ENCODE measurements around the gene ERC1. TPM values are rescaled to one million over a fixed set of nuclear protein-coding genes. Genes with fewer than 3 reads are reported as not detected.

ERC1 gene
- total and polyA plus RNA-seq, 3 experiments from 2014 or later = 11.0 to 24.2 (median 22.6) TPM

DNA sequence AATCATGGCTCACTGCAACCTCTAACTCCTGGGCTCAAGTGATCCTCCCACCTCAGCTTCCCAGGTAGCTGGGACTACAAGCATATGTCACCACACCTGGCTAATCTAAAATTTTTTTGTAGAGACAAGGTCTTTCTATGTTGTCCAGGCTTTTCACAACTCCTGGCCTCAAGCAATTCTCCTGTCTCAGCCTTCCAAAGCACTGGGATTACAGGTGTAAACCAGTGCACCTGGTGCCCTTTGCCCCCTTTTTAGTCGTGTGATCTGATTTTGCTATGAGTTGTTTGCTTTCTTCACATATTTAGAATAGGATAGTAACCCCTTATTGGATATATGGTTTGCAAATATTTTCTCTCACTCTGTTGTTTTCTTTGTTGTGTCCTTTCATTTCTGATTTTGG, 39.8 kb upstream of the ERC1 start:
- ChIA-PET CTCF (interaction anchor here (1.1 to 4.1 kb wide), 3 partner anchors 135 to 382 kb away, joined by 4 to 14 read pairs (median 6); no protein-coding TSS in a partner anchor), POLR2A (no interaction called here)
- Mint-ChIP-seq H3K4me1 (peaks cover 19 to 25% (median 22%) of the 10 kb centered on the region in 3 donors), H3K36me3 (peaks cover 0 to 9% (median 0%) of the 10 kb centered on the region in 3 donors), H3K27me3 (peaks cover 0 to 3% of the 10 kb centered on the region in 2 donors), H3K27ac (peak overlapping the region in 4 of 8 donors; percentile 24 to 95 (median 64)), H3K9me3 (no peaks in the 10 kb centered on the region), H3K4me3 (peak overlapping the region; percentile 3 to 79 (median 41))
- H3K36me3 ChIP-seq (ENCODE audit: insufficient read depth, low read length) = no peaks in the 10 kb centered on the region
- no peak overlapping the region for H3K4me3 ChIP-seq (ENCODE audit: low read length)
- H3K27me3 ChIP-seq (ENCODE audit: insufficient read depth, low read length, poor library complexity, severe bottlenecking) = no peaks in the 10 kb centered on the region
- H3K9me3 ChIP-seq (ENCODE audit: low read length) = no peaks in the 10 kb centered on the region
- no peak for DNase-seq
- no peak overlapping the region for H3K27ac ChIP-seq (ENCODE audit: low read depth, low read length)
- H3K4me1 ChIP-seq (ENCODE audit: insufficient read depth, low read length) = peaks cover 11% of the 10 kb centered on the region

DNA sequence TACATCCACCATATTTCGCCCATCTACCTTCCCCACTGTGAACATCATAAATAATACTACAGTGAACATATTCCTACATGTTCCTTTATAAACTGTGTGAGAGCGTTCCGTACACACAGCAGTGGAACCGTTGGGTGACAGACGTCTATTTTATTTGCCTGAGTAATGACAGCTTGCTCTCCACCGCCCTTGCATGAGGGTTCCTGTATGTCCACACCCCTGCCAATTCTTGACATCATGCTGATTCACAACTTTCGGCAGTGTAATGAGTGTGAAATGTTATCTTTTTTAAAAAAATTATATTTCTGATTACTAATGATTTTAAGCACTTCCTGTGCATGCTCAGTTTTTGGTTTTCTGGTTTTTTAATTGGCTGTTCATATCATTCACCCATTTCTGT, 37.2 kb upstream of the ERC1 start:
- H3K27me3 ChIP-seq (ENCODE audit: insufficient read depth, low read length, poor library complexity, severe bottlenecking) = no peaks in the 10 kb centered on the region
- H3K9me3 ChIP-seq (ENCODE audit: low read length) = no peaks in the 10 kb centered on the region
- H3K4me1 ChIP-seq (ENCODE audit: insufficient read depth, low read length) = peaks cover under 1% of the 10 kb centered on the region
- no peak for DNase-seq
- no peak overlapping the region for H3K27ac ChIP-seq (ENCODE audit: low read depth, low read length)
- peak overlapping the region in 1 of 8 donors; percentile 58 for H3K27ac Mint-ChIP-seq
- H3K27me3 Mint-ChIP-seq = peaks cover 0 to 3% of the 10 kb centered on the region in 2 donors
- H3K4me3 ChIP-seq (ENCODE audit: low read length) = no peak overlapping the region
- ChIA-PET CTCF (no interaction called here), POLR2A (no interaction called here)
- peaks cover 0 to 8% (median 0%) of the 10 kb centered on the region in 3 donors for H3K36me3 Mint-ChIP-seq
- H3K9me3 Mint-ChIP-seq = no peaks in the 10 kb centered on the region
- H3K36me3 ChIP-seq (ENCODE audit: insufficient read depth, low read length) = no peaks in the 10 kb centered on the region
- peak overlapping the region in 1 of 7 donors; percentile 58 for H3K4me3 Mint-ChIP-seq
- peaks cover 5 to 6% (median 5%) of the 10 kb centered on the region in 3 donors for H3K4me1 Mint-ChIP-seq

DNA sequence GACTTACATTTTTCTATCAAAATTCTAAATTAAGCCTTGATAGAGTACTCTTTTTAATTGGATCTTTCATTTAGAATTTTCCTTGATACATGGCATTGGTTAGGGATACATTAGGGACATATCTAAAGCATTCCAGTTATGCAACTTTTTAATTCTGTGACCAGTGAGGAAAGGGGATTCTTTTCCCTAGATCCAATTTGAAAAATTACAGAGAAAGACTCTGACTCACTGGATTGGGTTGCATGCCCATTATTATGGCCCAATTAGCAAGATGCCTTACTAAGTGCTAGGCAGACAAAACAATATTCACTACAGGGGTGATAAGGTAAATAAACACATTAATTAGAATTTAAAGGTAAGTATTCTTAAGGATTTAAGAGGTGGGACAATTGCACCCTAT, 36.3 kb upstream of the ERC1 start:
- Mint-ChIP-seq H3K27ac (no peak overlapping the region), H3K4me1 (no peaks in the 10 kb centered on the region), H3K27me3 (peaks cover 0 to under 1% of the 10 kb centered on the region in 2 donors), H3K9me3 (no peaks in the 10 kb centered on the region), H3K36me3 (no peaks in the 10 kb centered on the region), H3K4me3 (no peak overlapping the region)
- Histone ChIP-seq H3K27me3 (ENCODE audit: insufficient read depth, low read length, poor library complexity, severe bottlenecking) (no peaks in the 10 kb centered on the region), H3K9me3 (ENCODE audit: low read length) (no peaks in the 10 kb centered on the region), H3K27ac (ENCODE audit: low read depth, low read length) (no peak overlapping the region), H3K4me3 (ENCODE audit: low read length) (no peak overlapping the region), H3K4me1 (ENCODE audit: insufficient read depth, low read length) (no peaks in the 10 kb centered on the region), H3K36me3 (ENCODE audit: insufficient read depth, low read length) (no peaks in the 10 kb centered on the region)
- DNase-seq = no peak
- POLR2A ChIA-PET = no interaction called here
- CTCF ChIA-PET = no interaction called here

DNA sequence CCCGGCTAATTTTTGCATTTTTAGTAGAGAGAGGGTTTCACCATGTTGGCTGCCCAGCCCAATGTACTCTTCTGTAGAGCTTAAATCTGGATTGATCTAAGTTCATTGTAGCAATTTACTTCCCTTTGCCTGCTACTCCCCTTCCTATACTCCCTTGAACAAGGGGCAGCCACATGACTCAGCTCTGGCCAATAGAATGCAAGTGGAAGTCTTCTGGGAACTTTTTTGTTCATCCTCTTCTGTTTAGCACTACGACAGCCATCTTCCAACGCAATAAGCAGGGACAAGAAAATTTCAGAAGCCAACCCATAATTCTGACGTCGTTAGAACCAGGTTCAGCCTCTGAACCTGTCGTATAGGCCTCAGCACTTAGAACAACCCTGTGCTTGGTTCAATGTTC, 35.1 kb upstream of the ERC1 start:
- H3K9me3 Mint-ChIP-seq = no peaks in the 10 kb centered on the region
- CTCF ChIA-PET = no interaction called here
- Histone ChIP-seq H3K27ac (ENCODE audit: low read depth, low read length) (no peak overlapping the region), H3K36me3 (ENCODE audit: insufficient read depth, low read length) (no peaks in the 10 kb centered on the region), H3K27me3 (ENCODE audit: insufficient read depth, low read length, poor library complexity, severe bottlenecking) (no peaks in the 10 kb centered on the region), H3K9me3 (ENCODE audit: low read length) (no peaks in the 10 kb centered on the region), H3K4me1 (ENCODE audit: insufficient read depth, low read length) (no peaks in the 10 kb centered on the region), H3K4me3 (ENCODE audit: low read length) (no peak overlapping the region)
- POLR2A ChIA-PET = no interaction called here
- DNase-seq = no peak
- no peak overlapping the region for H3K27ac Mint-ChIP-seq
- no peaks in the 10 kb centered on the region for H3K4me1 Mint-ChIP-seq
- H3K27me3 Mint-ChIP-seq = peaks cover 0 to 2% of the 10 kb centered on the region in 2 donors
- no peak overlapping the region for H3K4me3 Mint-ChIP-seq
- H3K36me3 Mint-ChIP-seq = no peaks in the 10 kb centered on the region

DNA sequence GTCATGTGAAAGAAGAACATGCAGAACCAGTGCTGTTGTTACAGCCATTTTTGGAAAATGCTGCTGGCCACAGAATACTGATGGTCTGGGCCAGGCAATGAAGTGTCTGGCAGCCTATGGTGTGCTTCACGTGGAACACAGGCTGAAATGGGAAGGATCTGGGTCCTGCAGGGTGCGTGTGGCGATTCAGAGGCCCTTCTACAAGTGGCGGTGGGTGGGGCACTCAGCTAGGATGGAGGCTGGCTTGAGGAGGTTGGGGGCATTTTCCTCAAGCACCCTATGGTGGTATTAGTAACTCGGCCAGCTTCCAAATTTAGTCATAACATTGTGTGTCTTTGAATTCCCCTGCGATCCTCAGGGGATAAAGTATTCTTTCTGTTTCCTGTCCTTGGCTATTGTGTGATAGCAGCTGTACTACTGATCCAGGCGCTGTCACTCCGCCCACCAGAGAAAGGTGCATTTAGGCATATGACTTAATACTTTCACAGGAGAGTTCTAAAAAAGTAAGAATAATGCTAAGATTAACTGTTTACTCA, 32.4 kb upstream of the ERC1 start:
- Histone ChIP-seq H3K27me3 (ENCODE audit: insufficient read depth, low read length, poor library complexity, severe bottlenecking) (no peaks in the 10 kb centered on the region), H3K4me1 (ENCODE audit: insufficient read depth, low read length) (no peaks in the 10 kb centered on the region), H3K27ac (ENCODE audit: low read depth, low read length) (no peak overlapping the region), H3K4me3 (ENCODE audit: low read length) (no peak overlapping the region), H3K36me3 (ENCODE audit: insufficient read depth, low read length) (no peaks in the 10 kb centered on the region), H3K9me3 (ENCODE audit: low read length) (no peaks in the 10 kb centered on the region)
- ChIA-PET POLR2A (no interaction called here), CTCF (interaction anchor here (1.4 kb wide), 1 partner anchor 10 kb away, joined by 6 read pairs; no protein-coding TSS in a partner anchor)
- Mint-ChIP-seq H3K36me3 (no peaks in the 10 kb centered on the region), H3K9me3 (no peaks in the 10 kb centered on the region), H3K4me1 (no peaks in the 10 kb centered on the region), H3K27ac (no peak overlapping the region), H3K4me3 (no peak overlapping the region), H3K27me3 (peaks cover 0 to 2% of the 10 kb centered on the region in 2 donors)
- DNase-seq = no peak

DNA sequence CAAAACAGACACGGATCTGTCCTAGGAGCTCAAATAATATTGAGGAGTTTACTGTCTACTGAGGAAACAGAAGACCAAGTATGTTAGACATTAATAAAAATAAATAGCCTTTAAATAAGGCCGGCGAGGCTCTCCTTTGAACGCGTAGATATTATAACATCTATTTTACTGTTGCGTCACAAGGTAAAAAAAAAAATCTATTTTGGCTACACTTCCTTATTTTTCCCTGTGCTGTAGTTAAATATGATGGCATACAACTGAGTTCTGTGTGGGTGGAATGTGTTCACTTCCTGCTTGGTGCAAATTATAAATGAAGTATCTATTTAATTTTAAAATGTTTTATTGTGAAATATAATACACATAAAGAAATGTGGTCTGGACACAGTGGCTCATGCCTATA, 24.3 kb upstream of the ERC1 start:
- no peaks in the 10 kb centered on the region for H3K4me1 Mint-ChIP-seq
- no peak overlapping the region for H3K4me3 ChIP-seq (ENCODE audit: low read length)
- CTCF ChIA-PET = no interaction called here

DNA sequence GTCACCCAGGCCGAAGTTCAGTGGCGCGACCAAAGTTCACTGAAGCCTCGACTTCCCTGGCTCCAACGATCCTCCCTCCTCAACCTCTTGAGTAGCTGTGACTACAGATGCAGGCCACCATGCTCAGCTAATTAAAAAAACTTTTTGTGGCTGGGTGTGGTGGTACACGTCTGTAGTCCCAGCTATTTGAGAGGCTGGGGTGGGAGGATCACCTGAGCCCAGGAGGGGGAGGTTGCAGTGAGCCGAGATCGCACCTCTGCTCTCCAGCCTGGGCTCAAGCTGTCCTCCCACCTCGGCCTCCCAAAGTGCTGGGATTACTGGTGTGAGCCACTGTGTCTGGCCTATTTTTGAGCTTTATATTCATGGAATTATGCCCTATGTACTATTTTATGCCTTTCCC, 23.4 kb upstream of the ERC1 start:
- no peak overlapping the region for H3K4me3 Mint-ChIP-seq
- ChIA-PET POLR2A (no interaction called here), CTCF (interaction anchor here (1.9 kb wide), 1 partner anchor 8 kb away, joined by 6 read pairs; no protein-coding TSS in a partner anchor)
- no peak overlapping the region for H3K27ac Mint-ChIP-seq
- Histone ChIP-seq H3K9me3 (ENCODE audit: low read length) (no peaks in the 10 kb centered on the region), H3K27ac (ENCODE audit: low read depth, low read length) (no peak overlapping the region), H3K36me3 (ENCODE audit: insufficient read depth, low read length) (no peaks in the 10 kb centered on the region), H3K4me3 (ENCODE audit: low read length) (no peak overlapping the region), H3K27me3 (ENCODE audit: insufficient read depth, low read length, poor library complexity, severe bottlenecking) (no peaks in the 10 kb centered on the region), H3K4me1 (ENCODE audit: insufficient read depth, low read length) (no peaks in the 10 kb centered on the region)
- no peaks in the 10 kb centered on the region for H3K9me3 Mint-ChIP-seq
- peaks cover 2 to 4% of the 10 kb centered on the region in 2 donors for H3K27me3 Mint-ChIP-seq
- no peaks in the 10 kb centered on the region for H3K4me1 Mint-ChIP-seq
- H3K36me3 Mint-ChIP-seq = no peaks in the 10 kb centered on the region
- DNase-seq = no peak

More for the DNA sequence above, 24.3 kb upstream of the ERC1 start:
- no peaks in the 10 kb centered on the region for H3K36me3 Mint-ChIP-seq
- DNase-seq = no peak
- H3K4me1 ChIP-seq (ENCODE audit: insufficient read depth, low read length) = no peaks in the 10 kb centered on the region
- no peaks in the 10 kb centered on the region for H3K36me3 ChIP-seq (ENCODE audit: insufficient read depth, low read length)
- POLR2A ChIA-PET = no interaction called here
- H3K4me3 Mint-ChIP-seq = no peak overlapping the region
- no peak overlapping the region for H3K27ac ChIP-seq (ENCODE audit: low read depth, low read length)
- no peaks in the 10 kb centered on the region for H3K9me3 ChIP-seq (ENCODE audit: low read length)
- peaks cover 2 to 4% of the 10 kb centered on the region in 2 donors for H3K27me3 Mint-ChIP-seq
- H3K27me3 ChIP-seq (ENCODE audit: insufficient read depth, low read length, poor library complexity, severe bottlenecking) = no peaks in the 10 kb centered on the region
- no peak overlapping the region for H3K27ac Mint-ChIP-seq
- H3K9me3 Mint-ChIP-seq = no peaks in the 10 kb centered on the region

DNA sequence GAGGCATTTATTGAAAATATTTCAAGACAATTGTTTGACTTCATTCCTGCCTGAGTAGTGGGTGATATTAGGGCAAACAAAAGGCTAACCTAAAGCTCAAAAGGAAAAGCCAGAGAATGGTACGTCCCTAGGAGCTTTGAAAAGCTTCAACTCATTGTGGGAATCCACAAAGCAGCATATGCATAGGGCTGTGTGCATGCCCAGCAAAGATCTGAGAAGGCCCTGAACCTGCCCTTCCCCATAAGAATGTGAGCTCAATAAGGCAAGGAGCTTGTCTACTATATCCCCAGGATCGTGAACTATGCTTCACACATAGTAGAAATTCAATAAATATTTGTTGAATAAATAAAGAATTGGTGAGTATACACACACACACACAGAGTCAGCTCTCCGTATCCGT, 22.5 kb upstream of the ERC1 start:
- Mint-ChIP-seq H3K36me3 (no peaks in the 10 kb centered on the region), H3K4me3 (no peak overlapping the region), H3K9me3 (no peaks in the 10 kb centered on the region), H3K27me3 (peaks cover 2 to 4% of the 10 kb centered on the region in 2 donors), H3K27ac (no peak overlapping the region), H3K4me1 (no peaks in the 10 kb centered on the region)
- no peaks in the 10 kb centered on the region for H3K4me1 ChIP-seq (ENCODE audit: insufficient read depth, low read length)
- H3K9me3 ChIP-seq (ENCODE audit: low read length) = no peaks in the 10 kb centered on the region
- H3K27ac ChIP-seq (ENCODE audit: low read depth, low read length) = no peak overlapping the region
- DNase-seq = no peak
- POLR2A ChIA-PET = no interaction called here
- H3K4me3 ChIP-seq (ENCODE audit: low read length) = no peak overlapping the region
- H3K27me3 ChIP-seq (ENCODE audit: insufficient read depth, low read length, poor library complexity, severe bottlenecking) = no peaks in the 10 kb centered on the region
- no peaks in the 10 kb centered on the region for H3K36me3 ChIP-seq (ENCODE audit: insufficient read depth, low read length)
- CTCF ChIA-PET = interaction anchor here (0.6 to 1.9 kb wide), 2 partner anchors 9 to 12 kb away, joined by 3 to 6 read pairs; no protein-coding TSS in a partner anchor

Measured in CD8-positive, alpha-beta memory T cell (primary cell).